Adrenal gland (tissue), 12 donors: ENCODE data around the gene TTC8. TPM values are rescaled to one million over a fixed set of nuclear protein-coding genes. Genes with fewer than 3 reads are reported as not detected.
"Not testable (repeated sequence)": the region's sequence is repeated elsewhere in the genome, so short reads cannot be mapped to it uniquely, and the experiment has no call there.

Source experiments
- DNase-seq, 7 donors: peaks; one replicate each; pipeline ENCODE4 v3.0.0-alpha.2; 2019 to 2020
- H3K27ac ChIP-seq, 5 donors: fragments of 200-600 bp; sonication (generic) in 4 of 5; 1 replicate in 3 of 5; 2 replicates in 2 of 5; pipeline versions ENCODE4 v1.5.1 to v1.8.0; 2016 to 2020; ENCODE audit warnings: mild to moderate bottlenecking in 1 of 5
- H3K27me3 ChIP-seq: fragments of 200-600 bp; 2 replicates; pipeline ENCODE4 v1.8.0; 2021
- H3K36me3 ChIP-seq, 2 donors: fragments of 200-600 bp; replicated peaks in 1 of 2; 1 replicate in 1 of 2; 2 replicates in 1 of 2; pipeline versions ENCODE4 v1.5.1 to v1.8.0; 2018 to 2022
- H3K4me1 ChIP-seq, 2 donors: fragments of 200-600 bp; replicated peaks in 1 of 2; 1 replicate in 1 of 2; 2 replicates in 1 of 2; pipeline versions ENCODE4 v1.5.1 to v1.8.0; 2018 to 2021
- H3K4me3 ChIP-seq, 4 donors: fragments of 200-600 bp; sonication (generic) in 3 of 4; one replicate each; pipeline ENCODE4 v1.5.1; 2016 to 2018
- H3K9me3 ChIP-seq, 3 donors: fragments of 200-600 bp; sonication (generic) in 1 of 3; replicated peaks in 1 of 3; 1 replicate in 2 of 3; 2 replicates in 1 of 3; pipeline versions ENCODE4 v1.5.1 to v1.8.0; 2016 to 2021
- POLR2A ChIP-seq, 2 donors: fragments of 450-650 bp; IDR thresholded peaks; one replicate each; pipeline ENCODE4 v1.6.1; 2017; ENCODE audit warnings: antibody characterized with exemption in 2 of 2, mild to moderate bottlenecking in 2 of 2, moderate library complexity in 1 of 2
- WGBS, 4 donors: extraction: QIAGEN DNeasy Blood & Tissue Kit in 2 of 4; methylation state at CpG; one replicate each; pipeline versions ENCODE4 v1.1.5 to v1.1.7; 2013 to 2017; 5-methylcytosine and 5-hydroxymethylcytosine counted together
- intact Hi-C, 2 donors: fragments of 100-400 bp; cut with DNase I; formaldehyde crosslinking; loops; one replicate each; pipeline versions ENCODE4 v1.14.1 to v1.15.0; 2022 to 2023
- polyA plus RNA-seq, 3 donors: library from polyadenylated mRNA; stranded (reverse); fragments of 200-250 nt in 2 of 3; fragments of 350-450 nt in 1 of 3; fragmentation: Illumina TruSeq in 1 of 3; extraction: RNeasy Lipid Tissue Mini Kit (QIAGEN cat#74804) in 1 of 3; gene quantifications; one replicate each; pipeline ENCODE4 v1.2.3, GENCODE V29; 2013 to 2014
- total RNA-seq, 9 donors: library from RNA; depleted of rRNA in 4 of 9; stranded (reverse); fragments of >200 nt in 4 of 9; fragments of 120-200 nt in 1 of 9; fragmentation: NEBNext Ultra II Directional in 1 of 9; extraction: Animal tissue kit (Norgen Biotek cat#: 25700) in 1 of 9; gene quantifications; one replicate each; pipeline versions ENCODE4 v1.1.0 to v1.2.4, GENCODE V29; 2013 to 2023
- TF ChIP-seq, protein P1 (sequence below), 6 experiments: fragments of 450-650 bp in 4 of 6; fragments of 200-600 bp in 2 of 6; sonication (generic) in 1 of 6; IDR thresholded peaks; 1 replicate in 5 of 6; 2 replicates in 1 of 6; pipeline versions ENCODE4 v1.5.1 to v1.8.0; 2016 to 2021; ENCODE audit warnings: antibody characterized with exemption in 6 of 6, mild to moderate bottlenecking in 2 of 6, moderate library complexity in 1 of 6
- donor health status: healthy with polysubstance abuse.
- donor health status: Bipolar disorder and iron deficiency.
- donor health status: DM: yes; HTN: yes; CAD: no.
- donor health status: DM: no; HTN: no; CAD: no.
- donor health status: DM: no; HTN: no; CAD: no.
- donor health status: DM: yes; HTN: yes; CAD: no.

Gene TTC8
- total and polyA plus RNA-seq, 12 donors = 40.4 to 184 (median 68.3) TPM

DNA sequence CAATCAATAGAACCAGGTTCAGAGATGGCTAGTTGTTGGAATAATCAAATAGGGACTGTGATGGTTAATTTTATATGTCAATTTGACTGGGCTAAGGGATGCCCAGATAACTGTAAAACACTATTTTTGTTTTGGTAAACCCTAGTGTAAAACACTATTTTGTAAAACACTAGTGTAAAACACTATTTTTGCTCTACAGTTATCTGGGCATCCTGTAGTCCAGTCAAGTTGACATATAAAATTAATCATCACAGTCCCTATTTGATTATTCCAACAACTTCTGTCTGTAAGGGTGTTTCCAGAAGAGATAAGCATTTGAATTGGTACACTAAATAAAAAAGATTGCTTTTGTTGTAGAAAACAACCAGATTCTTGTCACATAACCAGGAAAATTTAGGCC, 16.1 kb upstream of the TTC8 start:
- no peak for TF ChIP-seq POLR2A (IDR thresholded peaks at IDR 0.05)
- TF ChIP-seq, protein P1, sequence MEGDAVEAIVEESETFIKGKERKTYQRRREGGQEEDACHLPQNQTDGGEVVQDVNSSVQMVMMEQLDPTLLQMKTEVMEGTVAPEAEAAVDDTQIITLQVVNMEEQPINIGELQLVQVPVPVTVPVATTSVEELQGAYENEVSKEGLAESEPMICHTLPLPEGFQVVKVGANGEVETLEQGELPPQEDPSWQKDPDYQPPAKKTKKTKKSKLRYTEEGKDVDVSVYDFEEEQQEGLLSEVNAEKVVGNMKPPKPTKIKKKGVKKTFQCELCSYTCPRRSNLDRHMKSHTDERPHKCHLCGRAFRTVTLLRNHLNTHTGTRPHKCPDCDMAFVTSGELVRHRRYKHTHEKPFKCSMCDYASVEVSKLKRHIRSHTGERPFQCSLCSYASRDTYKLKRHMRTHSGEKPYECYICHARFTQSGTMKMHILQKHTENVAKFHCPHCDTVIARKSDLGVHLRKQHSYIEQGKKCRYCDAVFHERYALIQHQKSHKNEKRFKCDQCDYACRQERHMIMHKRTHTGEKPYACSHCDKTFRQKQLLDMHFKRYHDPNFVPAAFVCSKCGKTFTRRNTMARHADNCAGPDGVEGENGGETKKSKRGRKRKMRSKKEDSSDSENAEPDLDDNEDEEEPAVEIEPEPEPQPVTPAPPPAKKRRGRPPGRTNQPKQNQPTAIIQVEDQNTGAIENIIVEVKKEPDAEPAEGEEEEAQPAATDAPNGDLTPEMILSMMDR (IDR thresholded peaks at IDR 0.05) = no peak
- H3K4me1 ChIP-seq = no peaks in the 10 kb centered on the region
- no peak overlapping the region for H3K27ac ChIP-seq
- no peak for DNase-seq
- no peaks in the 10 kb centered on the region for H3K9me3 ChIP-seq
- intact Hi-C loops = no loop called here
- no peaks in the 10 kb centered on the region for H3K27me3 ChIP-seq
- no peak overlapping the region for H3K4me3 ChIP-seq
- H3K36me3 ChIP-seq = no peaks in the 10 kb centered on the region

- WGBS, 4 donors = 91 to 97% (median 93%) methylated on average over 4 of the region's 4 CpGs
- H3K36me3 ChIP-seq = no peaks in the 10 kb centered on the region
- no peak for TF ChIP-seq POLR2A (IDR thresholded peaks at IDR 0.05)
- TF ChIP-seq, protein P1 (IDR thresholded peaks at IDR 0.05) = no peak
- H3K4me3 ChIP-seq = no peak overlapping the region
- H3K27ac ChIP-seq = no peak overlapping the region
- H3K4me1 ChIP-seq = peaks cover 4 to 16% of the 10 kb centered on the region in 2 donors
- H3K27me3 ChIP-seq = no peaks in the 10 kb centered on the region
- DNase-seq = no peak
- no peaks in the 10 kb centered on the region for H3K9me3 ChIP-seq
- intact Hi-C loops = no loop called here
Measured at GRCh38 chr14:88815980-88816379, 8.5 kb upstream of the TTC8 start.

GRCh38 chr14:88818018-88818417, 6.4 kb upstream of the TTC8 start:
- no peak overlapping the region for H3K27ac ChIP-seq
- no peaks in the 10 kb centered on the region for H3K27me3 ChIP-seq
- H3K9me3 ChIP-seq = no peaks in the 10 kb centered on the region
- H3K4me3 ChIP-seq = no peak overlapping the region
- intact Hi-C loops = no loop called here
- peaks cover 4 to 20% of the 10 kb centered on the region in 2 donors for H3K4me1 ChIP-seq
- TF ChIP-seq, protein P1 (IDR thresholded peaks at IDR 0.05) = no peak
- TF ChIP-seq POLR2A (IDR thresholded peaks at IDR 0.05) = no peak
- WGBS, 4 donors = 78 to 100% (median 95%) methylated on average over 1 of the region's 1 CpG
- no peaks in the 10 kb centered on the region for H3K36me3 ChIP-seq
- no peak for DNase-seq

DNA sequence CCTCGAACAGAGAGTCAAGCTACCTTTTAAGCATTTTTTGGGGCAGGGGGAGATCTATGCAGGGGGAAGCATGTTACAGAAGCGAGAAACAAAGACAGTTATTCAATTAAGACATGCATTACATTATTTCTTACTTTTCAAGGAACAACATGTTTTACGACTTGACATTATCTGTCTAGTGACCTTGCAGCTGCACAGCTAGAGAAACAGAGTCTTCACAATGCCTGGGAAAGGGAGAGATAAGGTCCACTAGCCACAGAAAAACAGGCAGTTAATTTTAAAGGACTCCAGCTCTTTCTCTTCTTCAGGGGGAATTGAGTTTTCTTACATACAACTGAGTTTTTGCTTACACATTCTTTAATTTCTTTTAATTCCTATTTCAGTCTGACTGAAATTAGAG, 4.8 kb upstream of the TTC8 start:
- H3K4me3 ChIP-seq, intact Hi-C loops, H3K27ac ChIP-seq, H3K36me3 ChIP-seq, H3K9me3 ChIP-seq, H3K27me3 ChIP-seq, DNase-seq: not testable (repeated sequence)
- peaks cover 4 to 20% of the 10 kb centered on the region in 2 donors for H3K4me1 ChIP-seq
- WGBS, 4 donors = 16 to 35% (median 24%) methylated on average over 3 of the region's 3 CpGs

GRCh38 chr14:88821378-88821777, 3.1 kb upstream of the TTC8 start:
- TF ChIP-seq, protein P1 (IDR thresholded peaks at IDR 0.05) = no peak
- TF ChIP-seq POLR2A (IDR thresholded peaks at IDR 0.05) = no peak
- Histone ChIP-seq H3K4me3 (no peak overlapping the region), H3K36me3 (no peaks in the 10 kb centered on the region), H3K27ac (peak overlapping the region in 1 of 5 donors; percentile 4), H3K9me3 (no peaks in the 10 kb centered on the region), H3K4me1 (peaks cover 9 to 32% of the 10 kb centered on the region in 2 donors), H3K27me3 (no peaks in the 10 kb centered on the region)
- intact Hi-C loops = no loop called here
- peak in 3 of 7 donors; percentile 24 to 31 (median 28) for DNase-seq
- WGBS, 4 donors = 59 to 69% (median 67%) methylated on average over 2 of the region's 2 CpGs
